GM15510 (cell line): ENCODE results near the gene ABCC8.

Experiments
- POLR2A ChIP-seq: IDR thresholded peaks from 3 replicates; pipeline ENCODE4 v1.6.1; 2011; ENCODE audit warnings: borderline replicate concordance; ENCODE audit not compliant: insufficient read length; ENCODE audit errors: extremely low read depth

ABCC8 gene

GRCh38 chr11:17397311-17398002 lies 79.2 kb downstream of the ABCC8 start:
- no peak for TF ChIP-seq POLR2A

DNA sequence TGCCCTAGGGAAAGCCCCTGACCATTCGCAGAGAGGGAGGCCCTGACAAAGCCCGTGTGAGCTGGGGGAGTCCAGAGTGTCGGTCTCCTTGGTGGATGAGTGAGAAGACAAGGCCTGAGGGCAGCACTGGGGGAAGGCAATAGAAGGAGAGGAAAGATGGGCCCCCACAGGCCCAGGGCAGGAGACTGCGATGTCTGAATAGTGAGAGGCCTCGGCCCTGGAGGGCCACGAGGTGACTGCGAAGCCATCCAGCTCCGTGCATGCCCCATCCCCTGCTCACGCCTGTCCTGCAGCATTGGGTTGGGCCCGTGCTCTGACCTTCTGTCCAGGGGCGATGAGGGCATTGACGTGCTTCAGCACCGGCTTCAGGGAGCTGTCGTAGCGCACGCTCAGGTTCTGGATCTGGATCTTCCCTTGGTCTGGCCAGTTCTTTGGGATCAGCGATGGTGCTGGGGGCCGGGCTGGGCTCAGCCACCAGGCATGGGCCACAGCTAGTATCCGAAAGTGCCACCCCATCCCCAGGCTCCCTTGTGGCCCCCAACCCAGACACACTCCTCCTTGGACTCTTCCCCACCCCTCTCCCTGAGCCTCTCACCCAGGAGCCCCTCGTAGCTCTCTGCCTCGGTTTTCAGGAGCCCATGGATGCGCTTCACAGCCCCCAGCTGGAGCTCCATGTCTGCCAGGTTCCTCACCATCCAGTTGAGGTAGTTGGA lies 79.9 kb downstream of the ABCC8 start:
- no peak for TF ChIP-seq POLR2A

- no peak for TF ChIP-seq POLR2A
Measured at GRCh38 chr11:17395978-17396377, 80.7 kb downstream of the ABCC8 start.

DNA sequence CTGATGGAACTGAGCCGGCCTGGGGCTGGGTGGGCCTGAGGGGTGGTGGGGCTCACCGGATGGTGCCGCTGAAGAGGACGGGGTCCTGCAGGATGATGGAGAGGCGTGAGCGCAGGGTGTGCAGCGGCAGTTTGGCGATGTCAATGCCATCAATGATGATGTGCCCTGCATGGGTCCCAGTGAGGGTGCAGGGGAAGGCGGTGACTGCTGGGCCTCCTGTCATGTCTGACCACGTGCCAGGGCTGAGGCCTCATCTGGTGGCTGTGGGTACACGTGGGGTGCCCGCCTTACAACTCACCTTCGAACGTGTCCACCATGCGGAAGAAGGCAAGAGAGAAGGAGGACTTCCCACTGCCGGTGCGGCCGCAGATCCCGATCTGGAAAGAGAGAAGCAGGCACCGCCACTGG lies 81.1 kb downstream of the ABCC8 start:
- TF ChIP-seq POLR2A: no peak

DNA sequence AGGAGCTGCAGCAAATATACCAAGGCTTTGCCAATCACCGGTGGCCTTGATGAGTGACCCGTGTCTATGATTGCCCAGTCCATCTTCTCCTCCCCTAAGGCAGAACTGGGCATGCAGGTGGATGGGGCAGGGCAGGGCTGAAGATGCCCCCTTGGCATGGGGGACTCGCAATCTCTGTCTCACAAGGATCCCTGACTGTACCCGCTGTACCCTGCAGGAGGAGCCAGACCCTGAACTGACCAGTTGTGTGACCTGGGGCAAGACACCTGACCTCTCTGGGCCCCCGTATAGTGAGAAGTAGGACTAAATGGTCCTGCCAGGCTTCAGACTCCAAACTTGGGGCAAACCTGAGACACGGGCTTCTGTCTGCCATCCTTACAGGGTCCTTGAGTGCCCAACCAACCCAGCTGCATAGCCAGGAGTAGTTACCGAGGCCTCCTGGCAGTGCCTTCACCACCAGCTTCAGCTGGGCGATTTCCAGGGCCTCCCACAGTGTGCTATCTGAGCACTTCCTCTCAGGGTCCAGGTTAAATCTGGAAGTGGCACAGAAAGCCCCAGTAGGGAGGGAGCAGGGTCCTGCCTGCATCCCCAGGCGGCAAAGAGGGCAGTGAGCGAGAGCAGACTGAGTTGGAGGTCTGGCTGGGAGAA lies 81.8 kb downstream of the ABCC8 start:
- TF ChIP-seq POLR2A: no peak

DNA sequence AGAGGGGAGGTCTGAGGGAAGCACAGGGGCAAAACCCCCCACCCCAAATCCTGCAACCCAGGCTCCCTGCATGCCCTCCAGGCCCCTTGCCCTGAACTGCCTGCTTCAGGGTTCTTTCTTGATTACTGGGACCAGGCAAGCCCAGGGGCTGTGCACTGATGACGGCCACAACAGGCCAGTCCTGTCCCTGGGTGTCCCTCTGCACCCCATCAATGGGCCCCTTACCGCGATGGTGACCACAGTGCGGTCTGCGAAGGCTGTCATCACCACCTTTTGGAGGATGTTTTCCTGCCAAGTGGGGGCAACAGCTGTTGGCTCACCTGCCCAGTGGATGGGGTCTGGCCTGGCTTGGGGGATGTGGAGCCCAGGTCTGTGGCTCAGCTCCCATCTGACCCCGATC lies 83.2 kb downstream of the ABCC8 start:
- TF ChIP-seq POLR2A: no peak

DNA sequence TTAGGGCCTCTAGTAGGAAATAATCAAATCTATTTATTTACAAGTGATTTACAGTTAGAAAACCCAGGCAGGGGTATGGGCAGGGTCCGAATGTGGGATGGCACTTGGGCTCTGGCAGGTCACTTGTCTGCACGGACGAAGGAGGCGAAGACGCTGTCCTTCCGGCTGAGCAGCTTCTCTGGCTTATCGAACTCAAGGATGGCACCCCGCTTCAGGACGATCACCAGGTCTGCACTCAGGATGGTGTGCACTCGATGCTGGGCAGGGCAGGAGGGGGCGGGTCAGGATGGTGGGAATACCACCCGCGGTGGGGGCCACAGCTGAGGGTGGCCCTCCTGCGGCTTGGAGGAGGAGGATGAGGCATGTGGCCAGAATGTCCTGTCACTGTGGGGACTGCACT lies 83.8 kb downstream of the ABCC8 start:
- no peak for TF ChIP-seq POLR2A

GRCh38 chr11:17391493-17392355 lies 84.9 kb downstream of the ABCC8 start:
- no peak for TF ChIP-seq POLR2A

- no peak for TF ChIP-seq POLR2A
Measured at GRCh38 chr11:17389957-17390649, 86.5 kb downstream of the ABCC8 start.

DNA sequence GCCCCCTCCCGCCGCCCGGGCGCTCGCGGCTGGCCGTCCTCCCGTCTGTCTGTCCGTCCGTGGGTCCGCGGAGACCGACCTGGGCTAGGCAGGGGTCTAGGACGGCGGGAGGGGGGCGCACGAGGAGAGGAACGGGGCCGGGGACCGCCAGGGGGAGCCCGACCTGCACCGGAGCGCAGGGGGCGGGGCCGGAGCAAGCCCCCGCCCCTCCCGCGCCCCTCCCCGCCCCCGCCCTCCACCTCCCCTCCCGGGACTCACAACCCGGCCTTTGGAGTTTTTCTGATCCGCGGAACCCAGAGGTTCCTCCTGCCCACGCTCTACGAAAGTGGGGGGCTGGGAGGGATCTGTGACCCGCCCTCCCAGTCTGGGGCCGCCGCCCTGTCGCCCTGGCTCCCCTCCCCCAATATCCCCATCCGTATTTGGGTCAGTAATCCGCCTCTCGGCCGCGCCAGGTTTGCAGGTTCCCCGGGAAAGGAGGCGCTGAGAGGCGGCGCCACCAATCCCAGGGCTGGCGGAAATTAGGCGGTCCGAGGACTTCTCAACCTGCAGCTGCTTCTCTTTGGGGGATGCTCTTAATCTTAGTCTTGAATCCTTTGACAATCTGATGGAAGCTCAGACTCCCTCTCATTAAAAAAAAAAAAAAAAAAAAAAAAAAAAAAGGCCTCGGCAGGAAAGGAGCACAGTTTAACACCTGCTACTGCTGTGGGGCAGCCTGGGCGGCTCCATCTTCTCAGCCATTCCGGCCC lies 87.3 kb downstream of the ABCC8 start:
- TF ChIP-seq POLR2A: no peak

- no peak for TF ChIP-seq POLR2A
Measured at GRCh38 chr11:17388609-17389210, 87.9 kb downstream of the ABCC8 start, which contains the start of gene KCNJ11. Gene KCNJ11 (minus strand): TSS chr11:17388659. CDS start chr11:17388091, 568 bp downstream.

DNA sequence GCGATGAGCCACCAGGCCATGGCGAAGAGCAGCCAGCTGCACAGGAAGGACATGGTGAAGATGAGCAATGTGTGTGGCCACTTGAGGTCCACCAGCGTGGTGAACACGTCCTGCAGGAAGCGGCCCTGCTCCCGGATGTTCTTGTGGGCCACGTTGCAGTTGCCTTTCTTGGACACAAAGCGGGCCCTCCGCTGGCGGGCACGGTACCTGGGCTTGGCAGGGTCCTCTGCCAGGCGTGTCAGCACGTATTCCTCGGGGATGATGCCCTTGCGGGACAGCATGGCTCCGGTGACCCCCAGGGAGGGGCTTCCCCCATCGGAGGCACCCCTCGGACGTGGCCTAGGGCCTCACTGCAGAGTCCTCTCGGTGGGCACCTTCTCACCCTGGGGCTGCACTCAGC lies 88.8 kb downstream of the ABCC8 start:
- TF ChIP-seq POLR2A: no peak

GRCh38 chr11:17387254-17387653 lies 89.4 kb downstream of the ABCC8 start:
- no peak for TF ChIP-seq POLR2A
